HG03064 (cell line): Measurements from ENCODE around the gene POR.

Experiments used
- ATAC-seq: cut with Tn5 transposase; IDR thresholded peaks from one replicate; pipeline ENCODE4 v1.9.1; 2021; ENCODE audit warnings: low read depth; ENCODE audit not compliant: unreplicated experiment

POR gene

GRCh38 chr7:75969704-75970498 is 54.9 kb downstream of the POR start:
- no peak for ATAC-seq

DNA sequence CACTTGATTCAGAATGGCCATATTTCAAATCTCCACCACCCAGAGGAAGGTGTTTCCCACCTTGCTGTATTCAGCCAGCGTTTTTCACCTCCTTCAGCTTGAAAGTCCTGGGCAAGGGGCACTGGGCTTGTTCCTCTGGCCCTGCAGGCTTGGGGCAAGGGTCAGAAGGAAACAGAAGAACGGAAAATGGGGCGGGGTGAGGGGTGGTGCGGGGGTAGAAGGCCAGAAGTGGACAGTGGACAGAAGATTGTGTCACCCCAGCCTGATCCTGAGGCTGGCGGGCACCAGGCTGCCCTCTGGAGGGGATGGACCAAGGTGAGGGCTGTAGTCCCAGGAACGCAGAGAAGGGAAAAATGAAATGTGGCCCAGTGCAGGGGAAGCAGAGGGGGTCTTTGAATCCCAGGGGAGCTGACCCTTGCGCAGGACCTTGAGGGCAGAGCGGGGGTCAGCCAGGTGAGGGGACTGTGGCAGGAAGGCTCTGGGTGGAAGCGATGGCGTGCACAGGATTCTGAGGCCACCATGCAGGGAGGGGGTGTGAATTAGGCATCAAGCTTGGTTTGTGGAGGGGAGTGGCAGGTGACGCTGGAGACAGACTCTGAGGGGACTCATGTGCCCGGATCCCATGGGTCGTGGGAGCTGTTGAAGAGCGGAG is 56.5 kb downstream of the POR start:
- ATAC-seq, result no peak

DNA sequence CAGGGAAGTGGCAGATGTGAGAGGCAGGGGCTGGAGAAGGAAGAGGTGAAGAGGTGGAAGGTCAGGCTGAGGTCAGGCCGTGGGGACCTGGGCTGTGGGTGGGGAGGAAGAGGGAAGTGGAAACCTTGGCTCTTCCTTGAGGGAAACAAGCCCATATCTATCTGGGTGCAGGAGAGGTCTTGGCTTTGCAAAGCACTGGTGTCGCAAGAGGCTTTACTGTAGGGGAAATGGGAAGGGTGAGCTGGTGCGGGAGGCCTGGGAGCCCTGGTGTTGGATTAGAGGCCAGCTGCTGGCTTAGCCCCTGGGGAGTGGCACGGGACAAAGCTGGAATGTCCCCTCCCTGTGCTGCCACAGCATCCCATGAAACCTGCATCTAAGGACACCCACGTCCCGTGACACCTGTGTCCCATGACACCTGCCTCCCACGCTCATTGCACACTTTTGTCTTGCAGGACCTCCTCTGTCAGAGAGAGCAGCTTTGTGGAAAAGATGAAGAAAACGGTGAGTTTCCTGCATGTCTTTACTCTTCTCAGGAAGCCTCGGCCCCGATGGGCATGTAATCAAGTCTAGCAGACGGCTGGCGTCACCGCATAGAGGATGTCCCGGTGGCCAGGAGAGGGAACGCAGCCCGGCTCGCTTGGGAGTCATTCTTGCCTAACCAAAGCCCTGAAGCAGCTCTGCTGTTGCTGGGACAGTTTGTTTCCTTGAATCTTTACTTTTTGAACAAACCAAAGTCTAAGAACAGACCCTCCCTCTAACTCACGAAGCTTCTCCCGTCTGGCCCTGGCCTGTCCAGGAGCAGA is 57.2 kb downstream of the POR start:
- no peak for ATAC-seq

GRCh38 chr7:75977743-75978142 is 62.8 kb downstream of the POR start:
- ATAC-seq, result no peak

DNA sequence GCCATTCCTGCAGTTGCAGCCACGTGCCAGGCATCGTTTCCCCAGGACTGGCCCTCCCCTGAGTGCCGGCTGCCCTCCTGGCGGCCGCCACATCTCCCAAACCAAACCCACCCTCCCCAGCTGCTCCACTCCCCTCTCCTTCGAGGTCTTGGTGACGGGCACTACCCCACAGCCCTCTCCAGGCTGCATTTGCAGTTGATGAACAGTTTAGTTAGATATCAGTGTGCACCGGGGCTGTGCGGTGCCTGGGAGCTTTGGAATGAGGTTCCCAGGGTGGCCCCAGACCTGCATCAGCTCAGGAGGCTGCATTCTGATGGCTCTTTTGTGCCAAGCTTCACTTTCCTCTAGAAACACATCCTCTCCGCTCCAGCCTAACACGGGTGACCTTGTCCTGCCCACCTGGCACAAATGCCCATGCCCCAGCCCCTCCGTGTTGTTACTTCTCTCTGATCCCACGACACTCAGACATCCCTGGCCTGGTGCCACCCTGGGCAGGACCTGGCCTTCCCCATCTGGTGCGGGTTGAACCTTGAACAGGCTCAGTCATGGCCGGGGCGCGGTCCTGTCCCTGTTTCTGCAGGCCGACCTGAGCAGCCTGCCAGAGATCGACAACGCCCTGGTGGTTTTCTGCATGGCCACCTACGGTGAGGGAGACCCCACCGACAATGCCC is 64.9 kb downstream of the POR start:
- no peak for ATAC-seq

DNA sequence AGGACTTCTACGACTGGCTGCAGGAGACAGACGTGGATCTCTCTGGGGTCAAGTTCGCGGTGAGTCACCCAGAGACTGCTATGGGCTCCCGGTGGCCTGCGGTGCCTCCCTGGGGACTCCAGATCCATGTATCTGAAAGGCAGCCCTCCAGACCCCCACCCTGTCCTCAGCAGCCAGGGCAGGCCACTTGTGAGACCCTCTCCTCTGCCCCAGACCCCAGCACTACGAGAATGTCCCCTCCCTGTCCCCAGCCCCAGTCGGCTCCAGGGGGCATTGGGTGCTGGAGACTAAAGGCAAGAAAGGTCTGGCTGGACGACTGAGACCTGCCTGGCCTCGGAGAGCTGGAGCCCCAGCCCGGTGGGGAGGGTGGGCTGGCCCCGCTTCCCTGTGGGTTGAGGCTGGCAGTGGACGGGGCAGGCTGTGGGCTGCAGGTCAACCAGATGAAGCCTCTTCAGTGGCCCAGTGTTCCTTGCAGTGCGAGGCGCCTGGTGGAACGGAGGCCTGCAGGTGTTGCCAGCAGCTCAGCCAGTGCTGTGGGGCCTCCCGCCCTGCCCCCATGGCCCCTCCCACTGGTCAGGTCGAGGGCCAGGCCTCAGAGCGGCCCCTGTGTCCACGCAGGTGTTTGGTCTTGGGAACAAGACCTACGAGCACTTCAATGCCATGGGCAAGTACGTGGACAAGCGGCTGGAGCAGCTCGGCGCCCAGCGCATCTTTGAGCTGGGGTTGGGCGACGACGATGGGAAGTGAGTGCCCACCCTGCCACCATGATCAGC is 65.7 kb downstream of the POR start:
- ATAC-seq, result no peak

- no peak for ATAC-seq
Observed at GRCh38 chr7:75981203-75981452, 66.2 kb downstream of the POR start.

DNA sequence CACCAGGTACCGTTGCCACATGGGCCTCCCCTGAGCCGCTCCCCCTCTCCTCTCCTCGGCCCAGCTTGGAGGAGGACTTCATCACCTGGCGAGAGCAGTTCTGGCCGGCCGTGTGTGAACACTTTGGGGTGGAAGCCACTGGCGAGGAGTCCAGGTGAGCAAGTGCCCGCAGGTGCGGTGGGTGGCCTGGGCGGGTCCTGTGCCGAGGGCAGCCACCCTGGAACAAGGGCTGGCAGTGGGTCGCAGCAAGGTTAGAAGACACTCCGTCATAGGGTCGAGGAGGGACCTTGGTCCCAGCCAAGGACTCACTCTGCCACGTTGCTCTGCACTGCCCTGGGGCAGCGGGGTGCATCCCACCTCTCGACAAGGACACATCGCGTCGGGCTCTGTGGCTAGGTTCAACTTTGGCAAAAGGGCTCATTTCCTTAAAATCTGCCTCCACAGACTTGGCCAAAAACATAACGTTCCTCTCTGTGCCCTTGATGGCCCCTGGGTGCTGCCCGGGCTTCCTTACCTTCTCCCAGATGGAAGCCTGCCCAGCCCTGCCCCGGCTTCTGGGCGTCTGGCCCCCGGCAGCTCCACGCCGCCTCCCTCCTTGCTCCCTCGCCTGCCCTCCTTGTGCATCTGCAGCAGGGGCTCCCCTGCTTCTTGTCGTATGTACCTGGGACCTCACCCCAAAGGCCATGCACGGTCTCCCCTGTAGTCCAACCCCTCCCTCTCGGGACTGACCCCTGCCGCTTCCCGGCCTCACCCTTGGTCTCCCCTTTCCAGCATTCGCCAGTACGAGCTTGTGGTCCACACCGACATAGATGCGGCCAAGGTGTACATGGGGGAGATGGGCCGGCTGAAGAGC is 66.7 kb downstream of the POR start:
- ATAC-seq, result no peak

GRCh38 chr7:75982306-75983064 is 67.5 kb downstream of the POR start:
- no peak for ATAC-seq

- no peak for ATAC-seq
Observed at GRCh38 chr7:75983471-75984129, 68.6 kb downstream of the POR start.

GRCh38 chr7:75984130-75985008 is 69.4 kb downstream of the POR start:
- ATAC-seq, result no peak

DNA sequence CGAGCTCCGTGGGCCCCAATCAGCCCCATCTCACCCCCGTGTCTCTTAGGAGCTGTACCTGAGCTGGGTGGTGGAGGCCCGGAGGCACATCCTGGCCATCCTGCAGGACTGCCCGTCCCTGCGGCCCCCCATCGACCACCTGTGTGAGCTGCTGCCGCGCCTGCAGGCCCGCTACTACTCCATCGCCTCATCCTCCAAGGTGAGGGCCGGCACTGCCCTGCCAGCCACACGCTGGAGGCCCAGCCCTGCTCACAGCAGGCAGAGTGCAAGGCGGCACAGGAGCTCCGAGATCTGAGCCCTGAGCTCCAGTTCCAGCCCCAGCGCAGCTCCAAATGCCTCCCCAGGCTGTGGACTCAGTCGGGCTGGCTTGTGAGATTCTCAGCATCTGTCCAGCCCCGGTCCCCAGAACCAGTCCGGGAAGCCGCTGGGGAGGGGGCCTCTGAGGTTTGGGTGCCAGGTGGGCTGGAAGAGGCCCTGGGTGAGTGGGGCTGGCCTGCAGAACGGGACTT is 70.1 kb downstream of the POR start:
- ATAC-seq, result no peak

- no peak for ATAC-seq
Observed at GRCh38 chr7:75985518-75986146, 70.7 kb downstream of the POR start.

- no peak for ATAC-seq
Observed at GRCh38 chr7:75986147-75986781, 71.3 kb downstream of the POR start.

DNA sequence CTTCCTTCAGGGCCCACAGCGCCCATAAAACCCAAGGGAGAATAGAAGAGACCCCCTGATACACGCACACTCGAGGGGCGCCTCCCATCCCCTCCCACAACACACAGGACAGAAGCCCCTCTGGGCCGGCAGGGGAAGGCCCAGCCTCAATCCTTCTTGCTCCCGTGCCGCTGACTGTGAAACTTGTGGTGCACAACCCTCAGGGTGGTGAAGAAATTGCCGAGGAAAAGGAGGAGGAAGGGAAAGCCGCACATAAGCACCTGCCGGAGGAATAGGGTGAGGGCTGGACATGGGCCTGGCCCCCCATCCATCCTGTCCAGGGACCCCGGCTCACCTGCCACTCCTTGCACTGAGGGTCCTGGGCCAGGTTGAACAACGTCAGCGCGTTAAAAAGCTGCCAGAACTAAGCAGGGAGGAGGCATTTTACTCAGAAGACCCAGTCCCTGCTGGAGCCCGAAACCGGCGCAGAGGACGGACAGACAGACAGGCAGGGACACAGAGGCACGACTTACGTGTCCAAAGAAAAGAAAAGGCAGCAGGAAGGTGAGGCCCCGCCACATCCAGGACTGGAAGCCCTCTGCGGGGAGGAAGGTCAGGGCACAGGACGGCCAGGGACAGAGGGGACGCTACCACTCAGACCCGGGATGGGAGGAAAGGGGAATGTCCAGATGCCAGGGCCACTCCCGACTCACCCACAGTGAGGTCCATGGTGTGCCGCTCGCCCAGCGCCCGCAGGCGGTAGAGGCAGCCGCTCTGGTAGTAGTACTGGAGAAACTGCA is 72.3 kb downstream of the POR start:
- no peak for ATAC-seq
